Panc1 (cell line): ENCODE measurements around the gene ZNF462.

Source experiments
- CTCF ChIP-seq: fragments of 450-650 bp; IDR thresholded peaks from 2 replicates; pipeline ENCODE4 v1.5.1; 2017; ENCODE audit warnings: mild to moderate bottlenecking
- POLR2AphosphoS5 ChIP-seq: IDR thresholded peaks from 2 replicates; pipeline ENCODE4 v1.6.1; 2012; ENCODE audit warnings: mild to moderate bottlenecking, low read depth, low read length, moderate library complexity

- TF ChIP-seq CTCF (no peak), POLR2AphosphoS5 (no peak)
Observed at GRCh38 chr9:107043886-107044285, 180.9 kb downstream of the ZNF462 start.
